HepG2 (cell line): ENCODE data around the gene SNX21. TPM values are rescaled to one million over a fixed set of nuclear protein-coding genes. Genes with fewer than 3 reads are reported as not detected.

Experiments
- AHR ChIP-seq: IDR thresholded peaks from 2 replicates; pipeline ENCODE4 v1.6.1; 2018; ENCODE audit warnings: missing genetic modification reagents, missing compliant biosample characterization
- ERF ChIP-seq: IDR thresholded peaks from 2 replicates; pipeline ENCODE4 v1.6.1; 2018; ENCODE audit warnings: missing biosample characterization, missing genetic modification reagents
- ETV6 ChIP-seq: sonication (generic); formaldehyde crosslinking; conservative IDR thresholded peaks from 2 replicates; pipeline ENCODE4 v1.4.0; 2020; ENCODE audit warnings: missing genetic modification reagents
- FOXA1 ChIP-seq, 2 experiments: fragments of 450-650 bp in 1 of 2; sonication (generic) in 1 of 2; formaldehyde crosslinking in 1 of 2; IDR thresholded peaks; 2 replicates each; pipeline versions ENCODE4 v1.4.0 to v1.6.1; 2016 to 2020; ENCODE audit warnings: missing genetic modification reagents in 1 of 2
- GATAD1 ChIP-seq: IDR thresholded peaks from 2 replicates; pipeline ENCODE4 v1.6.1; 2016; ENCODE audit warnings: missing genetic modification reagents, missing compliant biosample characterization
- GLI4 ChIP-seq: sonication (generic); formaldehyde crosslinking; IDR thresholded peaks from 2 replicates; pipeline ENCODE4 v1.5.1; 2020; ENCODE audit warnings: missing genetic modification reagents, mild to moderate bottlenecking, moderate library complexity, borderline replicate concordance
- HMG20B ChIP-seq: conservative IDR thresholded peaks from 2 replicates; pipeline ENCODE4 v1.6.1; 2016; ENCODE audit warnings: missing genetic modification reagents, missing compliant biosample characterization
- HNRNPL ChIP-seq: fragments of 200-400 bp; formaldehyde crosslinking; IDR thresholded peaks from 2 replicates; pipeline ENCODE4 v1.6.1; 2017; ENCODE audit warnings: mild to moderate bottlenecking, low read depth, low read length
- HOMEZ ChIP-seq: IDR thresholded peaks from 2 replicates; pipeline ENCODE4 v1.6.1; 2016; ENCODE audit warnings: low read depth
- KLF13 ChIP-seq: sonication (generic); formaldehyde crosslinking; IDR thresholded peaks from 2 replicates; pipeline ENCODE4 v1.4.0; 2020; ENCODE audit warnings: mild to moderate bottlenecking, missing genetic modification reagents
- KMT2A ChIP-seq: sonication (generic); formaldehyde crosslinking; IDR thresholded peaks from 2 replicates; pipeline ENCODE4 v1.4.0; 2020; ENCODE audit warnings: missing genetic modification reagents
- NR2C2 ChIP-seq: sonication (generic); formaldehyde crosslinking; IDR thresholded peaks from 2 replicates; pipeline ENCODE4 v1.4.0; 2020; ENCODE audit warnings: missing genetic modification reagents, mild to moderate bottlenecking, moderate library complexity, borderline replicate concordance
- PBX3 ChIP-seq: sonication (generic); formaldehyde crosslinking; IDR thresholded peaks from 2 replicates; pipeline ENCODE4 v1.8.1; 2023; ENCODE audit warnings: missing genetic modification reagents, inconsistent platforms, borderline replicate concordance
- PTBP1 ChIP-seq: fragments of 200-400 bp; formaldehyde crosslinking; IDR thresholded peaks from 2 replicates; pipeline ENCODE4 v1.6.1; 2018; ENCODE audit warnings: low read length, low read depth; ENCODE audit not compliant: poor library complexity, severe bottlenecking
- RCOR2 ChIP-seq: IDR thresholded peaks from 2 replicates; pipeline ENCODE4 v1.6.1; 2016; ENCODE audit warnings: missing biosample characterization, missing genetic modification reagents
- SAP130 ChIP-seq: IDR thresholded peaks from 2 replicates; pipeline ENCODE4 v1.6.1; 2016; ENCODE audit warnings: low read depth
- SMAD9 ChIP-seq: sonication (generic); formaldehyde crosslinking; IDR thresholded peaks from 2 replicates; pipeline ENCODE4 v1.5.1; 2020; ENCODE audit warnings: mild to moderate bottlenecking, missing genetic modification reagents
- SP2 ChIP-seq: sonication (generic); formaldehyde crosslinking; IDR thresholded peaks from 2 replicates; pipeline ENCODE4 v1.5.1; 2020; ENCODE audit warnings: mild to moderate bottlenecking, missing genetic modification reagents
- SP4 ChIP-seq: sonication (generic); formaldehyde crosslinking; IDR thresholded peaks from 2 replicates; pipeline ENCODE4 v1.8.1; 2023; ENCODE audit warnings: mild to moderate bottlenecking, missing genetic modification reagents
- SRY ChIP-seq: sonication (generic); formaldehyde crosslinking; IDR thresholded peaks from 2 replicates; pipeline ENCODE4 v1.8.0; 2022; ENCODE audit warnings: mild to moderate bottlenecking, missing genetic modification reagents
- ZKSCAN8 ChIP-seq: IDR thresholded peaks from 2 replicates; pipeline ENCODE4 v1.6.1; 2016; ENCODE audit warnings: borderline replicate concordance, missing genetic modification reagents, missing compliant biosample characterization
- ZNF772 ChIP-seq: sonication (generic); formaldehyde crosslinking; IDR thresholded peaks from 2 replicates; pipeline ENCODE4 v1.5.0; 2020; ENCODE audit warnings: mild to moderate bottlenecking, missing genetic modification reagents
- ZNF781 ChIP-seq: sonication (generic); formaldehyde crosslinking; IDR thresholded peaks from 2 replicates; pipeline ENCODE4 v1.5.1; 2020; ENCODE audit warnings: borderline replicate concordance, mild to moderate bottlenecking, missing genetic modification reagents; ENCODE audit errors: not compliant biosample characterization
- ZNF891 ChIP-seq: sonication (generic); formaldehyde crosslinking; IDR thresholded peaks from 2 replicates; pipeline ENCODE4 v1.5.0; 2020; ENCODE audit warnings: mild to moderate bottlenecking, missing genetic modification reagents
- polyA plus RNA-seq, 8 experiments: library from polyadenylated mRNA; depleted of rRNA in 3 of 8; stranded (reverse) in 7 of 8; unstranded in 1 of 8; fragments of >200 nt; fragmentation: Illumina TruSeq in 4 of 8; extraction: Trizol in 4 of 8; gene quantifications; 2 replicates each; pipeline versions ENCODE4 v1.2.1 to v1.2.3, GENCODE V29; 2011 to 2016; ENCODE audit warnings: low read depth in 4 of 8, missing spikeins in 1 of 8, mixed read lengths in 1 of 8; ENCODE audit not compliant: insufficient read depth in 1 of 8
- total RNA-seq, 5 experiments: library from RNA; depleted of rRNA; stranded (reverse); fragments of >200 nt; fragmentation: Illumina TruSeq; extraction: Trizol; gene quantifications; 2 replicates each; pipeline ENCODE4 v1.2.3, GENCODE V29; 2016; ENCODE audit warnings: low read depth in 1 of 5
- TF ChIP-seq, protein P1 (sequence below): sonication (generic); formaldehyde crosslinking; IDR thresholded peaks from 2 replicates; pipeline ENCODE4 v1.4.0; 2020; ENCODE audit warnings: mild to moderate bottlenecking, missing genetic modification reagents
- TF ChIP-seq, protein P2 (sequence below): IDR thresholded peaks from 2 replicates; pipeline ENCODE4 v1.6.1; 2016; ENCODE audit warnings: low read depth, borderline replicate concordance
- TF ChIP-seq, protein P3 (sequence below): sonication (generic); formaldehyde crosslinking; IDR thresholded peaks from 2 replicates; pipeline ENCODE4 v1.4.0; 2020; ENCODE audit warnings: missing genetic modification reagents, borderline replicate concordance

SNX21 gene
- total and polyA plus RNA-seq, 2 of the 13 experiments (the other 11 are each of a cell fraction or from before 2014, with no cell fraction given) = 7.7 to 12.8 TPM

DNA sequence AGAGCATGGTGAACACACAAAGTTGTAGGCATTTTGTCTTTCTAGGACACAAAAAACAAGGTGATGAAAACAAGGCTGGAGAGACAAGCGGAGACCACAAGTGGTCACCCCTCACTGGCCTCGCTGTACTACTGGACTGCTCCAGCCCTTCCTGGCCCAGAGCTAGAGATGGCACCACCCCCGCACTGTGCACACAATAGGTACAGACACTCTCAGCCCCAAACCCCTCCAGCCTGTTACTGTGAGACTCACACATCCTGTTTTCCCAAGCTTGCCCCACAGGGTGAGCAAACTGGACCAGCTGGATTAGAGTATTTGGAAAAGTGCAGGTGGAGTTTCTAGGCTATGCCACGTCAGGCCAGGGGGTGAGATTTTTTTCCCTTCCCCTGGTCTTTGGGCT, 39.0 kb downstream of the SNX21 start (continued):
- TF ChIP-seq HOMEZ (CRISPR knock-in tag) (peak; percentile 49; the same call in 1 of the 2 replicates), SAP130 (peak; percentile 31; the same call in 1 of the 2 replicates), ZNF781 (CRISPR knock-in tag) (no peak), ZKSCAN8 (CRISPR knock-in tag) (no peak), KLF13 (no peak), SP4 (no peak), RCOR2 (no peak), SRY (CRISPR knock-in tag) (no peak), SP2 (0 out of 2 replicates have a peak, but pooled peaks have one; percentile 22), HMG20B (no peak), ETV6 (no peak), ZNF772 (CRISPR knock-in tag) (no peak), GLI4 (CRISPR knock-in tag) (no peak), AHR (CRISPR knock-in tag) (no peak), PTBP1 (no peak), NR2C2 (CRISPR knock-in tag) (no peak), GATAD1 (CRISPR knock-in tag) (no peak), PBX3 (CRISPR knock-in tag) (no peak), KMT2A (CRISPR knock-in tag) (0 out of 2 replicates have a peak, but pooled peaks have one; percentile 28), ERF (CRISPR knock-in tag) (0 out of 2 replicates have a peak, but pooled peaks have one; percentile 22), SMAD9 (CRISPR knock-in tag) (no peak), HNRNPL (no peak), FOXA1 (IDR thresholded peaks at IDR 0.05) (no peak), FOXA1 (CRISPR knock-in tag; IDR thresholded peaks at IDR 0.05) (peak; percentile 28; the same call in 1 of the 2 replicates), ZNF891 (no peak)
- TF ChIP-seq, protein P1, sequence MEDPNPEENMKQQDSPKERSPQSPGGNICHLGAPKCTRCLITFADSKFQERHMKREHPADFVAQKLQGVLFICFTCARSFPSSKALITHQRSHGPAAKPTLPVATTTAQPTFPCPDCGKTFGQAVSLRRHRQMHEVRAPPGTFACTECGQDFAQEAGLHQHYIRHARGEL (CRISPR knock-in tag) = no peak
- TF ChIP-seq, protein P2, sequence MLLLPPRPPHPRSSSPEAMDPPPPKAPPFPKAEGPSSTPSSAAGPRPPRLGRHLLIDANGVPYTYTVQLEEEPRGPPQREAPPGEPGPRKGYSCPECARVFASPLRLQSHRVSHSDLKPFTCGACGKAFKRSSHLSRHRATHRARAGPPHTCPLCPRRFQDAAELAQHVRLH (CRISPR knock-in tag) = no peak; the same call in 1 of the 2 replicates
- TF ChIP-seq, protein P3, sequence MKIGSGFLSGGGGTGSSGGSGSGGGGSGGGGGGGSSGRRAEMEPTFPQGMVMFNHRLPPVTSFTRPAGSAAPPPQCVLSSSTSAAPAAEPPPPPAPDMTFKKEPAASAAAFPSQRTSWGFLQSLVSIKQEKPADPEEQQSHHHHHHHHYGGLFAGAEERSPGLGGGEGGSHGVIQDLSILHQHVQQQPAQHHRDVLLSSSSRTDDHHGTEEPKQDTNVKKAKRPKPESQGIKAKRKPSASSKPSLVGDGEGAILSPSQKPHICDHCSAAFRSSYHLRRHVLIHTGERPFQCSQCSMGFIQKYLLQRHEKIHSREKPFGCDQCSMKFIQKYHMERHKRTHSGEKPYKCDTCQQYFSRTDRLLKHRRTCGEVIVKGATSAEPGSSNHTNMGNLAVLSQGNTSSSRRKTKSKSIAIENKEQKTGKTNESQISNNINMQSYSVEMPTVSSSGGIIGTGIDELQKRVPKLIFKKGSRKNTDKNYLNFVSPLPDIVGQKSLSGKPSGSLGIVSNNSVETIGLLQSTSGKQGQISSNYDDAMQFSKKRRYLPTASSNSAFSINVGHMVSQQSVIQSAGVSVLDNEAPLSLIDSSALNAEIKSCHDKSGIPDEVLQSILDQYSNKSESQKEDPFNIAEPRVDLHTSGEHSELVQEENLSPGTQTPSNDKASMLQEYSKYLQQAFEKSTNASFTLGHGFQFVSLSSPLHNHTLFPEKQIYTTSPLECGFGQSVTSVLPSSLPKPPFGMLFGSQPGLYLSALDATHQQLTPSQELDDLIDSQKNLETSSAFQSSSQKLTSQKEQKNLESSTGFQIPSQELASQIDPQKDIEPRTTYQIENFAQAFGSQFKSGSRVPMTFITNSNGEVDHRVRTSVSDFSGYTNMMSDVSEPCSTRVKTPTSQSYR (CRISPR knock-in tag) = peak; percentile 63; the same call in 1 of the 2 replicates
